ENCODE measurements around the gene PPIC.

DNA sequence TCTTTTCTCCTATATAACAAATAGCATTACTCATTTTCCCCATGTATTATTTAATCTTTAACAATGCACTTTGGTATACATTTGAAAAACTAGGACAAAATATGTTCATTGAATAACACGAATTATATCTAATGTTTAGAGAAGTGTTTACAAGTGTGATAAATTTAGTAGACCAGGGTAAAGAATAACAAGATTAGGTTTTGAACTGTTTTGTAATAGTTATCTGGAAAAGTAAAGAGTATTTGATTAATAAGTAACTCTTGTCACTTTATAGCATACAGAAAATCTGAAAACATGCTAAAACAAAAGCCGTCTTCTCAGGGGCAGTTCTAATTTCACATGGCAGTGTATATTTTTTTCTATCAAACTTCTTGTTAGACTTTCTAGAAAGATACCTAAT lies 58.5 kb downstream of the PPIC start:
- no peak for TF ChIP-seq POLR2A (IDR thresholded peaks at IDR 0.05)
- TF ChIP-seq, protein P1, sequence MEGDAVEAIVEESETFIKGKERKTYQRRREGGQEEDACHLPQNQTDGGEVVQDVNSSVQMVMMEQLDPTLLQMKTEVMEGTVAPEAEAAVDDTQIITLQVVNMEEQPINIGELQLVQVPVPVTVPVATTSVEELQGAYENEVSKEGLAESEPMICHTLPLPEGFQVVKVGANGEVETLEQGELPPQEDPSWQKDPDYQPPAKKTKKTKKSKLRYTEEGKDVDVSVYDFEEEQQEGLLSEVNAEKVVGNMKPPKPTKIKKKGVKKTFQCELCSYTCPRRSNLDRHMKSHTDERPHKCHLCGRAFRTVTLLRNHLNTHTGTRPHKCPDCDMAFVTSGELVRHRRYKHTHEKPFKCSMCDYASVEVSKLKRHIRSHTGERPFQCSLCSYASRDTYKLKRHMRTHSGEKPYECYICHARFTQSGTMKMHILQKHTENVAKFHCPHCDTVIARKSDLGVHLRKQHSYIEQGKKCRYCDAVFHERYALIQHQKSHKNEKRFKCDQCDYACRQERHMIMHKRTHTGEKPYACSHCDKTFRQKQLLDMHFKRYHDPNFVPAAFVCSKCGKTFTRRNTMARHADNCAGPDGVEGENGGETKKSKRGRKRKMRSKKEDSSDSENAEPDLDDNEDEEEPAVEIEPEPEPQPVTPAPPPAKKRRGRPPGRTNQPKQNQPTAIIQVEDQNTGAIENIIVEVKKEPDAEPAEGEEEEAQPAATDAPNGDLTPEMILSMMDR (IDR thresholded peaks at IDR 0.05): no peak

Data from testis (tissue), 2 donors.